ENCODE results near the gene SPON1. TPM values are rescaled to one million over a fixed set of nuclear protein-coding genes. Genes with fewer than 3 reads are reported as not detected.
A peak's percentile ranks its signal among the peaks of the same experiment; 100 is the strongest.

Gene SPON1
- total and polyA plus RNA-seq, 9 donors, result 11.9 to 112 (median 56.4) TPM

DNA sequence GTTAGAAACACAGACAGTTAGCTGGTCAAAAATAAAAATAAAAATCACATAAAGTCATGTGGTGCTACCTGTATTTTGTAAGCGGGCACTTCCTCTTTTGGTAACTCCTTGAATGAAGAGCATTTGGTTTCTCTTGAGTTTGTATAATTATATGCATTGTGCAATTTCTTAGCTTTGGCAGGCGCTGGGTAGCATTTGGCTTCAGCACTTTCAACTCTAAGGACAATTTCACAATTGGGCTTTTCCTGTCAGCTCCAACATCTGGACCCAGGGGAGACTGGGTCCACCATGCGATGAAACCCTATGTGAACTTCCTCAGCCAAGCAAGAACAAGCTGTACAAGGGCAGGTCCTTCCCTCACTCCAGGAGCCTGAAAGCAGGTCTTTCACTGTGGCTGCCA lies 227.4 kb downstream of the SPON1 start:
- no peaks in the 10 kb centered on the region for H3K27me3 ChIP-seq
- H3K27ac ChIP-seq, result no peak overlapping the region
- no peak overlapping the region for H3K4me3 ChIP-seq
- H3K36me3 ChIP-seq, result no peaks in the 10 kb centered on the region
- TF ChIP-seq EP300 (IDR thresholded peaks at IDR 0.05) (no peak), POLR2A (IDR thresholded peaks at IDR 0.05) (no peak)
- TF ChIP-seq, protein P1, sequence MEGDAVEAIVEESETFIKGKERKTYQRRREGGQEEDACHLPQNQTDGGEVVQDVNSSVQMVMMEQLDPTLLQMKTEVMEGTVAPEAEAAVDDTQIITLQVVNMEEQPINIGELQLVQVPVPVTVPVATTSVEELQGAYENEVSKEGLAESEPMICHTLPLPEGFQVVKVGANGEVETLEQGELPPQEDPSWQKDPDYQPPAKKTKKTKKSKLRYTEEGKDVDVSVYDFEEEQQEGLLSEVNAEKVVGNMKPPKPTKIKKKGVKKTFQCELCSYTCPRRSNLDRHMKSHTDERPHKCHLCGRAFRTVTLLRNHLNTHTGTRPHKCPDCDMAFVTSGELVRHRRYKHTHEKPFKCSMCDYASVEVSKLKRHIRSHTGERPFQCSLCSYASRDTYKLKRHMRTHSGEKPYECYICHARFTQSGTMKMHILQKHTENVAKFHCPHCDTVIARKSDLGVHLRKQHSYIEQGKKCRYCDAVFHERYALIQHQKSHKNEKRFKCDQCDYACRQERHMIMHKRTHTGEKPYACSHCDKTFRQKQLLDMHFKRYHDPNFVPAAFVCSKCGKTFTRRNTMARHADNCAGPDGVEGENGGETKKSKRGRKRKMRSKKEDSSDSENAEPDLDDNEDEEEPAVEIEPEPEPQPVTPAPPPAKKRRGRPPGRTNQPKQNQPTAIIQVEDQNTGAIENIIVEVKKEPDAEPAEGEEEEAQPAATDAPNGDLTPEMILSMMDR (IDR thresholded peaks at IDR 0.05), result no peak
- intact Hi-C loops (cut with DNase I), result no loop called here
- no peaks in the 10 kb centered on the region for H3K9me3 ChIP-seq
- peak in 3 of 5 donors; percentile 11 to 61 (median 38) for DNase-seq
- peaks cover 12% of the 10 kb centered on the region for H3K4me1 ChIP-seq (ENCODE audit: insufficient read depth)
- WGBS, 3 donors, result 62 to 82% (median 73%) methylated on average over 3 of the region's 3 CpGs

DNA sequence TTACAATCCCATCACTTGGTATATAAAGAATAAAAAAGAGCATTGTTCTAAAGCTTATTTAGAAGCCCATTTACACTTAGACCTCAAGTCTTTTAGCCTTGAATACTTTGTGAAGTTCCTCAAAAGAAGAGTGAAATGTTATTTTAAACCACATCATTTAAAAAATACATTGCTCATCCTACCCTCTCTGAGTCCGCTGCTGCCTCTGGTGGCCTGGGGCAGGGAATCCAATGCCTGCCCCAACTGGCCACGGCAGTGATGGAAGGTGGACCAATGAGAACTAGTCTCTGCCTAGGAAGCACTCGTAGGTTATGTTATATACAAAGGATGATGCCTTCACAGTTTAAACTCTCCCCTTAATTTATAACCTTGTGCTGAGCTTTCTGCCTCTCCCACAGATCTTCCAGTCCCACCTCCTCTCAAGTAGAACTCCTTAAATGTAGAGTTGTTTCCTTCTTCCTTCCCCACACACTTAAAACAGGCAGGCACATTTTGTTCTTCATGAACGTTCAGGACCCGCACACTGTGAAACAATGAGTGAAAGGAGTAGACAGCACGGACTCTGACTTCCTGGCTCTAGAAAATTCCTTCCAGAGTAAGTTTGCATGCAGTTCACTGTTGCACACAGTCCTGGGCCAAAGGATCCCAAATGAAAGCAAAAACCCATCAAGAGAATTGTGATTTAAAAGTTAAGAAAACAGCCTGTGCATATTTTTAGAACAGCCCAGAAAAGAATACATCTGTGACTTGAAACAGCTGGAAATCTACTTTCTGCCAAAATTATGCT lies 228.7 kb downstream of the SPON1 start:
- Histone ChIP-seq H3K4me1 (ENCODE audit: insufficient read depth) (peaks cover 10% of the 10 kb centered on the region), H3K9me3 (no peaks in the 10 kb centered on the region), H3K27me3 (no peaks in the 10 kb centered on the region), H3K36me3 (no peaks in the 10 kb centered on the region), H3K4me3 (no peak overlapping the region), H3K27ac (peak overlapping the region in 1 of 2 donors; percentile 38)
- WGBS, 3 donors, result 11 to 19% (median 18%) methylated on average over 6 of the region's 6 CpGs
- no peak for TF ChIP-seq EP300 (IDR thresholded peaks at IDR 0.05)
- no peak for TF ChIP-seq POLR2A (IDR thresholded peaks at IDR 0.05)
- TF ChIP-seq, protein P1 (IDR thresholded peaks at IDR 0.05), result no peak
- intact Hi-C loops (cut with DNase I), result no loop called here
- no peak for DNase-seq

DNA sequence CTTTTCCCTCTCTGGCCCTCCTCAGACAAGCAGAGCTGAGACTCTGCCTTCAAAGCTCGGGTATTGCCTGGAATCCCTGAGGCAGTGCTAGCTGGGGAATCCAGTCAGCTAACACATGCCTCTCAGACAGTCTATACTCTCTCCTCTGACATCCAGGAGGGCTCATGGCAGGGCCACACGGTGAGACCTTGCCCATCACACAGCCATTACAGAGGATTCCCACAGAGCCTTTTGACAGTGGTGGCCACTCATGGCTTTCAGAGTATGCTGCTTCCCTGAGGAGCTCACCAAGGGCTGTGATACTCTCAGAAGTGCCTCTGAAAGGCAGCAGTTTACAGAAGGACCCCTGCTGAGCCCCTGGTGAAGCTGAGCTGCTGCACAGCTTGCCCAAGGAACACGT lies 231.1 kb downstream of the SPON1 start:
- Histone ChIP-seq H3K27me3 (no peaks in the 10 kb centered on the region), H3K27ac (no peak overlapping the region), H3K36me3 (no peaks in the 10 kb centered on the region), H3K9me3 (no peaks in the 10 kb centered on the region), H3K4me1 (ENCODE audit: insufficient read depth) (peaks cover 8% of the 10 kb centered on the region), H3K4me3 (no peak overlapping the region)
- intact Hi-C loops (cut with DNase I), result no loop called here
- DNase-seq, result no peak
- 72 to 86% (median 79%) methylated on average over 3 of the region's 3 CpGs for WGBS, 3 donors
- TF ChIP-seq EP300 (IDR thresholded peaks at IDR 0.05) (no peak), POLR2A (IDR thresholded peaks at IDR 0.05) (no peak)
- TF ChIP-seq, protein P1 (IDR thresholded peaks at IDR 0.05), result no peak

DNA sequence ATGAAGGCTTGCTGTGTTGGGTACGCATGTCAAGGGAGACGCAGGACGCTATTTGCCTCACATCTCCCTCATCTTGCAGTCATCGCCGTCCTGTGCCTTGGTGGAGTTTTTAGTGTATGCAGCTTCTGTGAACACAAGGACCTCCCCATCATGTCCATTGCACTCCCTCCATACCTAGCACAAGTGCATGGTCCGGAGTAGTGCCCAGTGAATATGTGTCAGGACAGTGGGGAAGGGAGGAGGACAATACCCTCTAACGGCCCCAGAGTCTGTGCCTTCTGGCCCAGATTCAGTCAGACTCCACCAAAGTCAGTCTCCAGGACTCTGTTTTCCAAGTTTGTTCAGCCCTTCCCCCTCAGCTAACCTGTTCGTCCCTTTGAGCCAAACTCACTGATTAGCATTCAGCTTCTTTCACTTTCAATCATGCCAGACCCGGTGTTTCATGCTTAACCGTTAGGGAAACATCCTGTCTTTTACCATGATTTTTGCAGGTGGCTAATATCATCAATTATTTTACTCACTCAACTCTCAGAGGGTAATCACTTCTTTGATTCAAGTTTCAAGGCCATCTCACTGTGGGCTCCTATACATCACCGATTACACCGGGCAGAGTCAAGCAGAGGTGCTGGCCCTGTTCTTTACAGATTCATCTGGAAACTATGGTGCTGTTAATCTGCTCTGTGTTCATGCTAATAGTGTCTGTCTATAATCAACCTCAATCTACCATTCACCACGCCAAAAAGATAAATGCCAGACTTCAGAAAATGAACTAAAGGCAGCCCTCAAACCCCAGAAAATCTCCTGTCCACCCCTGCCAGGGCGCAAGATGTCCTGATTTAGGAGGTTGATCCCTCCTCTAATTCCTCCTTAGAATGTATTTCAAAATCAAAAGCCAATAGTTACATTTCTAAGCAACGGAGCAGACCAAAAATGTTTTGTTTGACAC lies 240.0 kb downstream of the SPON1 start:
- WGBS, 3 donors, result 49 to 58% (median 49%) methylated on average over 15 of the region's 15 CpGs
- Histone ChIP-seq H3K27ac (no peak overlapping the region), H3K27me3 (no peaks in the 10 kb centered on the region), H3K4me1 (ENCODE audit: insufficient read depth) (peaks cover 2% of the 10 kb centered on the region), H3K36me3 (no peaks in the 10 kb centered on the region), H3K4me3 (no peak overlapping the region), H3K9me3 (no peaks in the 10 kb centered on the region)
- intact Hi-C loops (cut with DNase I), result loop anchor here in 1 of 4 donors (5.0 kb wide), 1 partner anchor 245 kb away; no protein-coding TSS in a partner anchor
- TF ChIP-seq POLR2A (IDR thresholded peaks at IDR 0.05), result no peak
- no peak for TF ChIP-seq EP300 (IDR thresholded peaks at IDR 0.05)
- TF ChIP-seq, protein P1 (IDR thresholded peaks at IDR 0.05), result no peak
- DNase-seq, result no peak

All from ovary (tissue), 9 donors.